Activated CD4-positive, alpha-beta T cell treated with anti-CD3 and anti-CD28 coated beads for 36 hours (primary cell): ENCODE measurements around the gene NIT1. TPM values are rescaled to one million over a fixed set of nuclear protein-coding genes. Genes with fewer than 3 reads are reported as not detected.

Experiments
- ATAC-seq: fragments of 200-7000 bp; cut with Tn5 transposase; one replicate; pipeline ENCODE4 v1.10.0; 2021; ENCODE audit warnings: mild to moderate bottlenecking, moderate library complexity
- CTCF ChIA-PET: fragments of 350-600 bp; sonication (Branson Sonifier 250); formaldehyde crosslinking; loops from one replicate; lab custom pipeline; 2021; ENCODE audit warnings: antibody characterized with exemption; lab: Charles Lee
- POLR2A ChIA-PET: fragments of 350-600 bp; sonication (Branson Sonifier 250); formaldehyde crosslinking; loops from one replicate; lab custom pipeline; 2021; ENCODE audit warnings: antibody characterized with exemption, inconsistent platforms; lab: Charles Lee
- DNase-seq: peaks from one replicate; pipeline ENCODE4 v3.0.0-alpha.2; 2020
- H3K27ac Mint-ChIP-seq: one replicate; pipeline ENCODE4 v1.8.0; 2021; ENCODE audit warnings: mixed read lengths
- H3K27me3 Mint-ChIP-seq: one replicate; pipeline ENCODE4 v1.8.0; 2021; ENCODE audit warnings: mixed read lengths
- H3K36me3 Mint-ChIP-seq: one replicate; pipeline ENCODE4 v1.8.0; 2021; ENCODE audit warnings: low read depth, mixed read lengths
- H3K4me1 Mint-ChIP-seq: one replicate; pipeline ENCODE4 v1.8.0; 2021; ENCODE audit warnings: mixed read lengths
- H3K4me3 Mint-ChIP-seq: one replicate; pipeline ENCODE4 v1.8.0; 2021; ENCODE audit warnings: mild to moderate bottlenecking, moderate library complexity, mixed read lengths
- H3K9me3 Mint-ChIP-seq: one replicate; pipeline ENCODE4 v1.8.0; 2021; ENCODE audit warnings: low read depth, mixed read lengths
- intact Hi-C, 2 experiments: fragments of 100-400 bp; cut with DNase I in 1 of 2; cut with micrococcal nuclease in 1 of 2; formaldehyde crosslinking; loops; one replicate each; pipeline versions ENCODE4 v1.14.2 to v1.15.1; 2022 to 2024; cut with DNase I, micrococcal nuclease
- total RNA-seq, 2 experiments: library from RNA; stranded (reverse); gene quantifications; one replicate each; pipeline ENCODE4 v1.2.3, GENCODE V29; 2021

Gene NIT1
- total RNA-seq, 2 experiments from 2014 or later: 58.2 to 62.1 TPM

- ChIA-PET CTCF (interaction anchor here (0.5 to 3.9 kb wide), 34 partner anchors 7 to 600 kb away, joined by 3 to 30 read pairs (median 7); partner anchors contain the start of genes B4GALT3, DEDD, NDUFS2 and NIT1), POLR2A (interaction anchor here (0.8 to 3.4 kb wide), 8 partner anchors 11 to 224 kb away, joined by 3 to 15 read pairs (median 4); partner anchors contain the start of genes DEDD, NDUFS2 and UFC1)
- ATAC-seq (no peak), DNase-seq (no peak)
- no peaks in the 10 kb centered on the region for H3K9me3 Mint-ChIP-seq
- intact Hi-C loops: loop anchor here in 1 of 2 experiments (5.0 kb wide), 1 partner anchor 62 kb away; the partner anchor contains the start of gene TOMM40L
- peak overlapping the region; percentile 87 for H3K4me3 Mint-ChIP-seq
- H3K27me3 Mint-ChIP-seq: no peaks in the 10 kb centered on the region
- H3K36me3 Mint-ChIP-seq: peaks cover 32% of the 10 kb centered on the region
- peak overlapping the region; percentile 52 for H3K27ac Mint-ChIP-seq
- peaks cover 53% of the 10 kb centered on the region for H3K4me1 Mint-ChIP-seq
Observed at GRCh38 chr1:161164901-161165610, 47.2 kb downstream of the NIT1 start.

GRCh38 chr1:161165742-161166668, 48.1 kb downstream of the NIT1 start, which contains the start of gene PPOX:
PPOX (plus strand) TSS chr1:161166426; CDS start chr1:161166848, 422 bp downstream.
- CTCF ChIA-PET: interaction anchor here (0.5 to 3.9 kb wide), 42 partner anchors 8 to 407 kb away, joined by 3 to 30 read pairs (median 6); partner anchors contain the start of genes ADAMTS4, ARHGAP30, B4GALT3 and DEDD
- POLR2A ChIA-PET: interaction anchor here (0.6 to 3.4 kb wide), 14 partner anchors 9 to 223 kb away, joined by 3 to 15 read pairs (median 4); partner anchors contain the start of genes B4GALT3, DEDD, NDUFS2 and NIT1
- H3K4me1 Mint-ChIP-seq: peaks cover 44% of the 10 kb centered on the region
- intact Hi-C loops: loop anchor here (1.0 to 5.0 kb wide), 6 partner anchors 11 to 61 kb away; partner anchors contain the start of genes B4GALT3 (in 2 of the 2), NDUFS2 (in 2 of the 2), DEDD (in 1 of the 2) and TOMM40L (in 1 of the 2)
- peak within 1 kb of the TSS; percentile 90 for H3K27ac Mint-ChIP-seq
- ATAC-seq (peak; percentile 97), DNase-seq (peak; percentile 96)
- no peaks in the 10 kb centered on the region for H3K9me3 Mint-ChIP-seq
- peak within 1 kb of the TSS; percentile 87 for H3K4me3 Mint-ChIP-seq
- peaks cover 35% of the 10 kb centered on the region for H3K36me3 Mint-ChIP-seq
- no peaks in the 10 kb centered on the region for H3K27me3 Mint-ChIP-seq

- CTCF ChIA-PET: interaction anchor here (0.6 to 3.9 kb wide), 32 partner anchors 9 to 366 kb away, joined by 3 to 30 read pairs (median 6); partner anchors contain the start of genes ADAMTS4, ARHGAP30, B4GALT3 and DEDD
- intact Hi-C loops: loop anchor here (1.0 to 5.0 kb wide), 6 partner anchors 10 to 60 kb away; partner anchors contain the start of genes B4GALT3 (in 2 of the 2), NDUFS2 (in 2 of the 2), DEDD (in 1 of the 2) and TOMM40L (in 1 of the 2)
- no peaks in the 10 kb centered on the region for H3K27me3 Mint-ChIP-seq
- peaks cover 32% of the 10 kb centered on the region for H3K36me3 Mint-ChIP-seq
- no peaks in the 10 kb centered on the region for H3K9me3 Mint-ChIP-seq
- POLR2A ChIA-PET: interaction anchor here (0.6 to 3.4 kb wide), 11 partner anchors 10 to 222 kb away, joined by 3 to 15 read pairs (median 4); partner anchors contain the start of genes B4GALT3, DEDD, NDUFS2 and NIT1
- peak overlapping the region; percentile 87 for H3K4me3 Mint-ChIP-seq
- peaks cover 36% of the 10 kb centered on the region for H3K4me1 Mint-ChIP-seq
- H3K27ac Mint-ChIP-seq: peak overlapping the region; percentile 90
- ATAC-seq (no peak), DNase-seq (peak; percentile 40)
Observed at GRCh38 chr1:161166669-161167548, 49.0 kb downstream of the NIT1 start.

GRCh38 chr1:161168906-161169305, 51.0 kb downstream of the NIT1 start:
- ChIA-PET POLR2A (interaction anchor here (0.7 kb wide), 1 partner anchor 119 kb away, joined by 4 read pairs; no protein-coding TSS in a partner anchor), CTCF (interaction anchor here (0.6 to 3.9 kb wide), 5 partner anchors 7 to 121 kb away, joined by 3 to 29 read pairs (median 3); partner anchors contain the start of gene B4GALT3)
- intact Hi-C loops: loop anchor here in 1 of 2 experiments (5.0 kb wide), 1 partner anchor 58 kb away; the partner anchor contains the start of gene TOMM40L
- Mint-ChIP-seq H3K27me3 (no peaks in the 10 kb centered on the region), H3K9me3 (no peaks in the 10 kb centered on the region), H3K36me3 (peaks cover 33% of the 10 kb centered on the region), H3K4me3 (peak overlapping the region; percentile 47), H3K27ac (no peak overlapping the region), H3K4me1 (peaks cover 26% of the 10 kb centered on the region)
- ATAC-seq: no peak
- no peak for DNase-seq

Other genes with a start within 250 kb of the NIT1 start
- gene ITLN1, start 232.9 kb upstream of the NIT1 start, total RNA-seq: not detected
- gene ITLN2, start 163.3 kb upstream of the NIT1 start, total RNA-seq: not detected
- gene F11R, start 97.0 kb upstream of the NIT1 start, total RNA-seq: 10 to 100 TPM; 16.9 to 25.2 TPM
- 10 to 100 TPM; 26.0 to 42.8 TPM for gene TSTD1, start 79.1 kb upstream of the NIT1 start, total RNA-seq
- 10 to 100 TPM; 34.5 to 42.8 TPM for gene USF1, start 72.1 kb upstream of the NIT1 start, total RNA-seq
- 100 to 1,000 TPM; 125 to 165 TPM for gene ARHGAP30, start 48.2 kb upstream of the NIT1 start, total RNA-seq
- not detected for gene NECTIN4, start 28.5 kb upstream of the NIT1 start, total RNA-seq
- under 1 TPM; 0.39 to 0.50 TPM for gene KLHDC9, start 19.7 kb upstream of the NIT1 start, total RNA-seq
- gene PFDN2, start 68 bp upstream of the NIT1 start, total RNA-seq: 100 to 1,000 TPM; 108 to 136 TPM
- gene DEDD, start 14.6 kb downstream of the NIT1 start, total RNA-seq: 10 to 100 TPM; 33.9 to 44.9 TPM
- gene UFC1, start 35.9 kb downstream of the NIT1 start, total RNA-seq: 10 to 100 TPM; 89.2 to 98.6 TPM
- gene USP21, start 41.4 kb downstream of the NIT1 start, total RNA-seq: 10 to 100 TPM; 25.1 to 32.0 TPM
- 10 to 100 TPM; 21.5 to 28.8 TPM for gene PPOX, start 48.3 kb downstream of the NIT1 start, total RNA-seq
- 10 to 100 TPM; 40.5 to 51.8 TPM for gene B4GALT3, start 59.4 kb downstream of the NIT1 start, total RNA-seq
- under 1 TPM; 0.40 to 0.71 TPM for gene ADAMTS4, start 80.9 kb downstream of the NIT1 start, total RNA-seq
- gene NDUFS2, start 84.3 kb downstream of the NIT1 start, total RNA-seq: 10 to 100 TPM; 71.8 to 92.0 TPM
- 1 to 10 TPM in 1 of 2 experiments, under 1 TPM in 1; 0.98 to 2.2 TPM for gene FCER1G, start 97.2 kb downstream of the NIT1 start, total RNA-seq
- gene APOA2, start 105.5 kb downstream of the NIT1 start, total RNA-seq: not detected
- 10 to 100 TPM; 12.3 to 13.2 TPM for gene TOMM40L, start 108.0 kb downstream of the NIT1 start, total RNA-seq
- not detected for gene NR1I3, start 120.1 kb downstream of the NIT1 start, total RNA-seq
- under 1 TPM; 0.21 to 0.27 TPM for gene PCP4L1, start 140.6 kb downstream of the NIT1 start, total RNA-seq
- 1 to 10 TPM; 4.6 to 5.3 TPM for gene MPZ, start 191.9 kb downstream of the NIT1 start, total RNA-seq
- 100 to 1,000 TPM; 191 to 235 TPM for gene SDHC, start 196.3 kb downstream of the NIT1 start, total RNA-seq
- gene CFAP126, start 249.8 kb downstream of the NIT1 start, total RNA-seq: not detected